ENCODE results near the gene OR1J2. TPM values are rescaled to one million over a fixed set of nuclear protein-coding genes. Genes with fewer than 3 reads are reported as not detected.

The OR1J2 gene, protein sequence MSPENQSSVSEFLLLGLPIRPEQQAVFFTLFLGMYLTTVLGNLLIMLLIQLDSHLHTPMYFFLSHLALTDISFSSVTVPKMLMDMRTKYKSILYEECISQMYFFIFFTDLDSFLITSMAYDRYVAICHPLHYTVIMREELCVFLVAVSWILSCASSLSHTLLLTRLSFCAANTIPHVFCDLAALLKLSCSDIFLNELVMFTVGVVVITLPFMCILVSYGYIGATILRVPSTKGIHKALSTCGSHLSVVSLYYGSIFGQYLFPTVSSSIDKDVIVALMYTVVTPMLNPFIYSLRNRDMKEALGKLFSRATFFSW
- not detected for total RNA-seq (ENCODE audit: unreplicated experiment)
- long read RNA-seq = 0 reads

DNA sequence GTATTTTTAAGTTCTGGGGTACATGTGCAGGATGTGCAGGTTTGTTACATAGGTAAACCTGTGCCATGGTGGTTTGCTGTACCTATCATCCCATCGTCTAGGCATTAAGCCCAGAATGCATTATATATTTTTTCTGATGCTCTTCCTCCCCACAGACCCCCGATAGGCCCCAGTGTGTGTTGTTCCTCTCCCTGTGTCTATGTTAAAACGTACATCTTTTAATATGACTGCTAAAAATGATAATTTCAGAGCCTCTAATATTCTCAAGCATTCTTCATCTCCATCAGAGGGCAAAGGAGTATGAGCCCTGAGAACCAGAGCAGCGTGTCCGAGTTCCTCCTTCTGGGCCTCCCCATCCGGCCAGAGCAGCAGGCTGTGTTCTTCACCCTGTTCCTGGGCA, at the start of gene OR1J2:
TSS of gene OR1J2 (plus strand) at position 301 of the 400 bp plus-strand sequence. CDS start at position 301, 0 bp downstream.
- Mint-ChIP-seq H3K4me1 (ENCODE audit: unreplicated experiment) (no peaks in the 10 kb centered on the region), H3K9me3 (ENCODE audit: unreplicated experiment) (peaks cover 3% of the 10 kb centered on the region), H3K27ac (ENCODE audit: unreplicated experiment) (no peak within 1 kb of the TSS), H3K36me3 (ENCODE audit: low read depth, unreplicated experiment) (no peaks in the 10 kb centered on the region), H3K27me3 (ENCODE audit: unreplicated experiment) (peaks cover 1% of the 10 kb centered on the region), H3K4me3 (ENCODE audit: unreplicated experiment) (no peak within 1 kb of the TSS)
- no peak for DNase-seq (ENCODE audit: low spot score)
- TF ChIP-seq, protein P1, sequence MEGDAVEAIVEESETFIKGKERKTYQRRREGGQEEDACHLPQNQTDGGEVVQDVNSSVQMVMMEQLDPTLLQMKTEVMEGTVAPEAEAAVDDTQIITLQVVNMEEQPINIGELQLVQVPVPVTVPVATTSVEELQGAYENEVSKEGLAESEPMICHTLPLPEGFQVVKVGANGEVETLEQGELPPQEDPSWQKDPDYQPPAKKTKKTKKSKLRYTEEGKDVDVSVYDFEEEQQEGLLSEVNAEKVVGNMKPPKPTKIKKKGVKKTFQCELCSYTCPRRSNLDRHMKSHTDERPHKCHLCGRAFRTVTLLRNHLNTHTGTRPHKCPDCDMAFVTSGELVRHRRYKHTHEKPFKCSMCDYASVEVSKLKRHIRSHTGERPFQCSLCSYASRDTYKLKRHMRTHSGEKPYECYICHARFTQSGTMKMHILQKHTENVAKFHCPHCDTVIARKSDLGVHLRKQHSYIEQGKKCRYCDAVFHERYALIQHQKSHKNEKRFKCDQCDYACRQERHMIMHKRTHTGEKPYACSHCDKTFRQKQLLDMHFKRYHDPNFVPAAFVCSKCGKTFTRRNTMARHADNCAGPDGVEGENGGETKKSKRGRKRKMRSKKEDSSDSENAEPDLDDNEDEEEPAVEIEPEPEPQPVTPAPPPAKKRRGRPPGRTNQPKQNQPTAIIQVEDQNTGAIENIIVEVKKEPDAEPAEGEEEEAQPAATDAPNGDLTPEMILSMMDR (IDR thresholded peaks at IDR 0.05; ENCODE audit: unreplicated experiment) = no peak

DNA sequence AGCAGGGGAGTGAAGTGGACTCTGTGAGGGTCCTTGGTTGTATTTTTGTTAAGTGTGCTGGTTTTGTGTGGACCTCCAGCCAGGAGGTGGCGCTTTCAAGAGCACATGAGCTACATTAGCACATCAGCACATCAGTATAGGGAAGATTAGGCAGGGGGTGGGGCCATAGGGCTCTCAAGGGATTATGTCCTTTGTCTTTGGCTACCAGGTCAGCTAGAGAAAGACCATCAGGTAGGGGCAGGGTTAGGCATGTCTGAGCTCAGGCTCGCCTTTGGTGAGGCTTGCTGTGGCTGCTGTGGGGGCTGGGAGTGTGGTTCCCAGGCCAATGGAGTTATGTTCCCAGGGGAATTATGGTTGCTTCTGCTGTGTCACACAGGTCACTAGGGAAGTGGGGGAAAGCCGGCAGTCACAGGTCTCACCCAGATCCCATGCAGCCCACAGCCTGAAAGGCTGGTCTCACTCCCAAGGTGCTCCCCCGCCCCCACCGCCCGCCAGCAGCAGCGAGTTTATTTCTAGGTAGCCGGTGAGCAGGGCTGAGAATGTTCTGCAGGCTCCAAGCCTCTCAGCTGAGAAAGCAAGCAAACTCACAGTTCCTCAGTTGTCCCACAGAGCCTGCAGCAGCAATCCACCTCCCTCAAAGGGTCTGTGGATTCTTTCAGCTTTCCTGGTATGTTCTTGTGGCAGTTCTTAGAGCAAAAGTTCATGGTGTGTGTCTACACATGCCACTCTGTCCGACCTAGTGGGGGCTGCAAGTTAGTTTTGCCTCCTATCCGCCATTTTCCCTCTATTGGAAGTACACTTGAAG, 46.6 kb upstream of the OR1J2 start:
- Mint-ChIP-seq H3K36me3 (ENCODE audit: low read depth, unreplicated experiment) (no peaks in the 10 kb centered on the region), H3K27ac (ENCODE audit: unreplicated experiment) (no peak overlapping the region), H3K4me3 (ENCODE audit: unreplicated experiment) (no peak overlapping the region), H3K9me3 (ENCODE audit: unreplicated experiment) (no peaks in the 10 kb centered on the region), H3K27me3 (ENCODE audit: unreplicated experiment) (no peaks in the 10 kb centered on the region), H3K4me1 (ENCODE audit: unreplicated experiment) (no peaks in the 10 kb centered on the region)
- no peak for DNase-seq (ENCODE audit: low spot score)
- TF ChIP-seq, protein P1 (IDR thresholded peaks at IDR 0.05; ENCODE audit: unreplicated experiment) = no peak

DNA sequence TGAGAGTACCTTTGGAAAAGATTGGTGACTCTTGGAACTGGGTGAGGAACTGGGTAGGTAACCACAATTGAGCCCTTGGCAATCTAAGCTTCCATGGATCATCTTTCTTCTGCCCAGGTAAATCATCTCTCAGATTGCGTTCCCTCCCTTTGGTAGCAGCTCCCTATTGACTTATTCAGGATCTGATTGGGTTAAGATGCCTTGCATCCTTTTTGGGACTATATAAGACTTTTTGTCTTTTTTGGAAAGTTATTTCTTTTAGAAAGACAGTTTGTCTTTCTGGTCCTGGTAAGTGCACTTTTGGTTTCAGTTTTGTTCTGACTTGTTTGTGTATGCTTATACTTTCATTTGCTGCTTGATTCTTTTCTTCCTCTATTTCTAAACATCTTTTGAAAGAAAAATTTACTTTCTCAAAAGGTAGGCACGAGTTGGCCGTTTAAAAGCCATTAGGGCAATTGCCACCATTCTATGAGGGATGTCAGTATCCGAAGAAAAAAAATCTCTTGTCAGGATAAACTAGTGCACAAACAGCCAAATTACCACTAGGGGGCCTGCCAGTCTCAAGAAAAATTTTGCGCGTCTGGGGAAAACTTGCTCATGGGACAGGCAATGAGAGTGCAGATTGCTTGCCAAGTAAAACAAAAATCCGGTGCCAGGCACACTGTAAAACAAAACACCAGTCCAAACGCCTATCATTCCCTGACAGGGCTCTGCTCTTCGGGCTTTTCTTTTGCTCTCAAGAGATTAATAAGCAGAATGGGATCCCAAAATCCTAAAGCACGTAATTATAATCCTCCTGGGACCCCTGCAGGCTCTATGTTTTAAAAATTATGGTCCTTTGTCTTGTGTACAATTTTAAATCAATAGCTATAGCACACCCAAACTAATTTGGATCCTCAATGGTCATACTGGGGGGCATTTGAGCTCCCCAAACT, 45.7 kb upstream of the OR1J2 start:
- Mint-ChIP-seq H3K27me3 (ENCODE audit: unreplicated experiment) (peaks cover 1% of the 10 kb centered on the region), H3K4me3 (ENCODE audit: unreplicated experiment) (no peak overlapping the region), H3K9me3 (ENCODE audit: unreplicated experiment) (no peaks in the 10 kb centered on the region), H3K27ac (ENCODE audit: unreplicated experiment) (no peak overlapping the region), H3K36me3 (ENCODE audit: low read depth, unreplicated experiment) (no peaks in the 10 kb centered on the region), H3K4me1 (ENCODE audit: unreplicated experiment) (no peaks in the 10 kb centered on the region)
- DNase-seq (ENCODE audit: low spot score) = peak; percentile 67
- TF ChIP-seq, protein P1 (IDR thresholded peaks at IDR 0.05; ENCODE audit: unreplicated experiment) = peak; percentile 83

DNA sequence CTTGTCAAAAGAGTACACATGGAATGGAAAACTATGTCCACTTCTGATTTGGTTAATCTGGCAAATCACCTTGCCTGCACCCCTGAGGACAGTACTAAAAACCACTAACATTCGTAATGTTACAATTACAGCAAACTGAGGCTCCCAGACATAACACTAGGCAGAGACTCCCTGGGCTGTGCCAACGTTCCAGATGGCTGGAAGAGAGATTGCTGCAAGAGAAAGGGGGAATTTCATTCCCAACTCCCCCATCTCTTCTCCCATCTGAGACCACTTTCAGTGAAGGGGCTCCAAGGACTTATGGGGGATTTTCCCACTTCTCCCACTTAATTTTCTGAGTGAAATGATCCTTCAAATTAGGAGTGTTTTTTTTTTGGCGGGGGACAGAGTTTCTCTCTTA, 44.1 kb upstream of the OR1J2 start:
- DNase-seq (ENCODE audit: low spot score) = no peak
- TF ChIP-seq, protein P1 (IDR thresholded peaks at IDR 0.05; ENCODE audit: unreplicated experiment) = no peak
- Mint-ChIP-seq H3K27me3 (ENCODE audit: unreplicated experiment) (peaks cover 1% of the 10 kb centered on the region), H3K9me3 (ENCODE audit: unreplicated experiment) (no peaks in the 10 kb centered on the region), H3K4me1 (ENCODE audit: unreplicated experiment) (no peaks in the 10 kb centered on the region), H3K27ac (ENCODE audit: unreplicated experiment) (no peak overlapping the region), H3K4me3 (ENCODE audit: unreplicated experiment) (no peak overlapping the region), H3K36me3 (ENCODE audit: low read depth, unreplicated experiment) (no peaks in the 10 kb centered on the region)
